Stimulated activated CD4-positive, alpha-beta T cell treated with anti-CD3 and anti-CD28 coated beads, Interleukin-4, amount 100 ng/mL, for 1 hour (primary cell): ENCODE data around the gene IQCB1.
A peak's percentile ranks its signal among the peaks of the same experiment; 100 is the strongest.
"Not testable (repeated sequence)": the region's sequence is repeated elsewhere in the genome, so short reads cannot be mapped to it uniquely, and the experiment has no call there.

Source experiments
- DNase-seq: peaks from one replicate; pipeline ENCODE4 v3.0.0-alpha.2; 2020

IQCB1 gene, protein sequence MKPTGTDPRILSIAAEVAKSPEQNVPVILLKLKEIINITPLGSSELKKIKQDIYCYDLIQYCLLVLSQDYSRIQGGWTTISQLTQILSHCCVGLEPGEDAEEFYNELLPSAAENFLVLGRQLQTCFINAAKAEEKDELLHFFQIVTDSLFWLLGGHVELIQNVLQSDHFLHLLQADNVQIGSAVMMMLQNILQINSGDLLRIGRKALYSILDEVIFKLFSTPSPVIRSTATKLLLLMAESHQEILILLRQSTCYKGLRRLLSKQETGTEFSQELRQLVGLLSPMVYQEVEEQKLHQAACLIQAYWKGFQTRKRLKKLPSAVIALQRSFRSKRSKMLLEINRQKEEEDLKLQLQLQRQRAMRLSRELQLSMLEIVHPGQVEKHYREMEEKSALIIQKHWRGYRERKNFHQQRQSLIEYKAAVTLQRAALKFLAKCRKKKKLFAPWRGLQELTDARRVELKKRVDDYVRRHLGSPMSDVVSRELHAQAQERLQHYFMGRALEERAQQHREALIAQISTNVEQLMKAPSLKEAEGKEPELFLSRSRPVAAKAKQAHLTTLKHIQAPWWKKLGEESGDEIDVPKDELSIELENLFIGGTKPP

GRCh38 chr3:121834671-121835464, at the start of gene IQCB1, which contains the start of gene EAF2:
Gene IQCB1, minus strand, starts transcription at chr3:121835060. Its CDS starts 6,100 bp downstream, at chr3:121828960.
Gene EAF2, plus strand, starts transcription at chr3:121835209. Its CDS starts 77 bp downstream, at chr3:121835286.
- peak; percentile 93 for DNase-seq

DNA sequence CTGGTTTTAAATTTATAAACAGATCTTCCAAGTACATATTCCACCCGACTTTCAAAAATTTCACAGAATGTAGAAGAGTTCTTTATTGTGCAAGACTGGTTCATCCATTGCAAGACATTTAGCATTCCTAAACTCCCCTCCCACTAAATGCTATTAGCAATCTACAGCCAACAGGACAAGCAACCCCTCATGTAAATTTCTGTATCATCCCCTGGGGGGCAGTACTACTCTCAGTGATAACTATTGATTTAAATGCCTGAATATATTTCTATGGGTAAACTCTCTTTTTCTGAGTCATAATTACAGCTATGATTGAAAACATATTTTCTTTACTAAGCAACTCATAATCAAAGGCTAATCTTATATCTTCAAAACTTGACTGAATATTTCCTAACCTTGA, 48.6 kb upstream of the IQCB1 start:
- no peak for DNase-seq

DNA sequence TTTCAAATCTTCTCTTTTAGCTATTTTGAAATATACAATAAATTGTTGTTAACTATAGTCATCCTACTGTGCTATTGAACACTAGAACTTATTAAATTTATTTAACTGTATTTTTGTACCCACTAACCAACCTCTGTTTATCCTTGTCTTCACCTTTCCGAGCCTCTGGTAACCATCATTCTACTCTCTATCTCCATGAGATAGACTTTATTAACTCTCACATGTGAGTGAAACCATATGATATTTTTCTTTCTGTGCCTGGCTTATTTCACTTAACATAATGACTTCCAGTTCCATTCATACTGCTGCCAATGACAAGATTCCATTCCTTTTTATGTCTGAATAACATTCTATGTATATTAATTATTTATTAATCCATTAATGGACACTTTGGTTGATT, 43.6 kb upstream of the IQCB1 start:
- DNase-seq: no peak

- no peak for DNase-seq
Measured at GRCh38 chr3:121871430-121871829, 36.6 kb upstream of the IQCB1 start.

GRCh38 chr3:121870717-121871116, 35.9 kb upstream of the IQCB1 start:
- no peak for DNase-seq

DNA sequence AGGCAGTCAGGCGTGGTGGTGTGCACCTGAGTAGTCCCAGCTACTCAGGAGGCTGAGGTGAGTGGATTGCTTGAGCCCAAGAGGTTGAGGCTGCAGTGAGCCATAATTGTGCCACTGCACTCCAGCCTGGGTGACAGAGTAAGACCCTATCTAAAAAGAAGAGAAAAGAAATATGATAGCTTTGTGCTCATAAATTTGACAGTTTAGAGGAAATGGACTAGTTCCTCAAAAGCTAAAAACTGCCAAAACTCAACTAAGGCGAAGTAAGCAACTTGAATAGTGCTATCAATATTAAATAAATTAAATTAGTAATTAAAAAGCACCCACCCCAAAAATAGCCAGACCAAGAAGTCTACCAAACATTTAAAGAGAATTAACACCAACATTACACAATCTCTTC, 34.9 kb upstream of the IQCB1 start:
- no peak for DNase-seq

DNA sequence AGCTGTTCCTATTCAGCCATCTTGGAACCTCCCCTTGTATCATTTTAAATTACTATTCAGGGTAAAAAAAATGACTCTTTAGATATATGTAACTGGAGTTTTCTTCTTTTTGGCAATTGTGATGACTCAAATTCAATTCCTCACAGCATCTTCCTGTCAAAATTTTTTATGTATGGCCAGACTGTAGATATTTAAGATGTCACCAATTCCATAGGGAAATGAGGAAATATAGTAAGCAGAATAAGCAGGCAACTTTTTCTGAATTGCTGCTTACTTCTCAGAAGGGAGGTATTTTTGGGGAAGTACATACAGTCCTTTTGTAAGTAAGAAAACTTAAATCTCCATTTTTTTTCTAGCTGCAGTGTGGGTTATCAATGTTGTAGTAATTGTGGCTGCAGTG, 28.9 kb upstream of the IQCB1 start:
- DNase-seq: no peak

DNA sequence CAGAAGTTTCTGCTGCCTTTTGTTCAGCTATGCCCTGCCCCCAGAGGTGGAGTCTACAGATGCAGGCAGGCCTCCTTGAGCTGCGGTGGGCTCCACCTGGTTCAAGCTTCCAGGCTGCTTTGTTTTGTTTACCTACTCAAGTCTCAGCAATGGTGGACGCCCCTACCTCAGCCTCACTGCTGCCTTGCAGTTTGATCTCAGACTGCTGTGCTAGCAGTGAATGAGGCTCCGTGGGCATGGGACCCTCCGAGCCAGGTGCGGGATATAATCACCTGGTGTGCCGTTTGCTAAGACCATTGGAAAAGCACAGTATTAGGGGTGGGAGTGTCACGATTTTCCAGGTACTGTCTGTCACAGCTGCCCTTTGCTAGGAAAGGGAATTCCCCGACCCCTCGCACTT, 28.4 kb upstream of the IQCB1 start:
- DNase-seq: not testable (repeated sequence)

GRCh38 chr3:121857778-121858177, 22.9 kb upstream of the IQCB1 start:
- not testable (repeated sequence) for DNase-seq

- no peak for DNase-seq
Measured at GRCh38 chr3:121855555-121855954, 20.7 kb upstream of the IQCB1 start.

- no peak for DNase-seq
Measured at GRCh38 chr3:121852256-121852655, 17.4 kb upstream of the IQCB1 start.

GRCh38 chr3:121844892-121845291, 10.0 kb upstream of the IQCB1 start:
- no peak for DNase-seq

DNA sequence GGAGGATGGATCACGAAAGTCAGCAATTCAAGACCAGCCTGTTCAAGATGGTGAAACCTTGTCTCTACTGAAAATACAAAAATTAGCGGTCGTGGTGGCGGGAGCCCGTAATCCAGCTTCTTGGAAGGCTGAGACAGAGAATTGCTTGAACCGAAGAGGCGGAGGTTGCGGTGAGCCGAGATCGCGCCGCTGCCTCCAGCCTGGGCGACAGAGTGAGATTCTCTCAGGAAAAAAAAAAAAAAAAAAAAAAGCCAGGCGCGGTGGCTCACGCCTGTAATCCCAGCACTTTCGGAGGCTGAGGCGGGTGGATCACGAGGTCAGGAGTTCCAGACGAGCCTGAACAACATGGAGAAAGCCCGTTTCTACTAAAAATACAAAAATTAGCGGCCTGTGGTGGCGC, 5.1 kb upstream of the IQCB1 start:
- no peak for DNase-seq

DNA sequence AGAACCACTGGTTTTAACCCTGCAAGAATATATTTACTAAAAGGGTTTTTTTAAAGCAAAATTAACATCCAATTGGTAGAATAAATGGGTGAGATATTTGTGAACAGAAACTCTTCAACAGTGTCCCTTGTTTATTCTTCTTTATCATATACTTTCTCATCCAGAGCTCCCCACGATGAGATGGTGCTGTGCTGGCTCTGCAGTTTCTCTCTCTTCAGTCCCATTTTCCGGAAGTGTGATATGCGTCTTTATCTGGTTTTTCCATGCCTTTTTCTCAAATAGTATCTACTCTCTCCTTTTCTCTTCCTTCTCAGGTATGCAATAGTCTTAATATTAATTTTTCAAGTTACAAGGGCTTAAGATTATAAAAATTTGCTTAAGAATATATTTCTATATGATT, 1.6 kb upstream of the IQCB1 start:
- no peak for DNase-seq

DNA sequence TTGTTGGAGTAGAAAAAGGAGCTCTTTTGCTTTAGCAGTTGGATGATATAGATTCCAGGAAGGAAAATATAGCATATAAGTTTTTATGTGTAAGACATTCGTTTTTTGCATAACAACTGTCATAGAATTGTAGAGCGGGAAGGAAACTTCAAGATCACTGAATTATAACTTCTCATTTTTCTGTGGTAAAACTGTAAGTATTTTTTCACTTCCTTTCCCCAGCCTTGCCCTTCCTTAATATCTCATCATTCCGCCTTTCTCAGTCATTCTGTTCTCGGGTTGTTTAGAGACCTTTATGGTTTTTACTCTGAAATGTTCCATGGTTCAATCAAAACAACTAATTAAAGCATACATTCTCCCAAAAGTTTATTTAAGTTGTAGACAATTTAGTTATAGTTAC, 1.2 kb upstream of the IQCB1 start:
- DNase-seq: no peak

DNA sequence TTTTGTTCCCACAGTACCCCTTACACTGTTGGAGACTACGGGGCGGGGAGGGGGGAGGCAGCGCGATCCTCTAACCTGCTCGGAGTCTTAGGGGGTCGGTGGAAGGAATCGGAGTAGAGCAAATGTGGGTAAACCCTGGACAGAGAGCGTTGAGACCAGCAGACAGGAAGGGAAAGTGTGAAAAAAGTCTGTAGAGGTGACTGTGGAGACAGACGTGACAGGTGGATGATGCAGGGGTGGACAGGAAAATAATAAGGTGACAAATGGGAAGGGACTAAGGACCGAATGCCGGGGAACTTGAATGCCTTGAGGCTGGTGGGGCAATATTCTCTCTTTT, 573 bp upstream of the IQCB1 start:
- DNase-seq: no peak

DNA sequence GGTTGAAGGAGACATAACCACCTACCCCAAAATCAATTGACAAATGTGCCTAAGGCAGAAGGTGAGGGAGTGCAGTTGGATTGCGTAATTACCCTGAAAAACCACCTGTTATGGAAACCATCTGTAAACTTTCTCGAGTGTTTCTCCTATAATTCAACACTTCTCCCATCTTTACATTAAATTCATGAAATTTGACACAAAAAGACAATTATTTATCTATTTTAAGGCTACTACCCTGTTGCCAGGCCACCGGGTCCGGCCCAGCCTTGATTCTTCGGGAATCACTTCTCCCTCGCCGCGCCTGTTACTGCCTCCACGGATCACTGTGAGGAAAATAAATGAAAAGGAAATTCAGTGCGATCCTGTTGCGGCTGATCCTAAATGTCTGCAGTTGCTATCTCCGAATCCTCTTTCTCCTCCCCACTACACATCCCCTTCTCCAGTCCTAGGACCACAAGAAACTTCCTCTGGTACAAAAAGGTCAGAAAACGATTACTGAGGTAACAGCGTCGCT, 646 bp downstream of the IQCB1 start:
- DNase-seq: no peak

DNA sequence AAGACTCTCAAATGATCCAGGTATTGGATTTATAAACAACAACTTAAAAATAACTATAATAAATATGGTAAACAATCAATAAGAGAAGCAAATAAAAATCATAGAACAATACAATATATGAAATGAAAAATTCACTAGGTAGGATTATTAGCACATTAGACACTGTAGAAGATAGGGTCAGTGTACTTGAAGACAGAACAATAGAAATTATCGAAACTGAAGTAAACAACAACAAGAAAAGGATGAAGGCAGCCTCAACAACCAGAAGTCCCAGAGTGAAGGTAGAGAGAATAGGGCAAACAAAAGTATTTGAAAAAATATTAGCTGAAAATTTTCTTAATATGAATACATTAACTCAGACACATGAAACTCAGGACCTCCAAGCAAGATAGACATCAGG, 11.9 kb downstream of the IQCB1 start:
- DNase-seq: no peak

GRCh38 chr3:121821421-121822199, 13.2 kb downstream of the IQCB1 start:
- no peak for DNase-seq

- no peak for DNase-seq
Measured at GRCh38 chr3:121819236-121819635, 15.6 kb downstream of the IQCB1 start.

DNA sequence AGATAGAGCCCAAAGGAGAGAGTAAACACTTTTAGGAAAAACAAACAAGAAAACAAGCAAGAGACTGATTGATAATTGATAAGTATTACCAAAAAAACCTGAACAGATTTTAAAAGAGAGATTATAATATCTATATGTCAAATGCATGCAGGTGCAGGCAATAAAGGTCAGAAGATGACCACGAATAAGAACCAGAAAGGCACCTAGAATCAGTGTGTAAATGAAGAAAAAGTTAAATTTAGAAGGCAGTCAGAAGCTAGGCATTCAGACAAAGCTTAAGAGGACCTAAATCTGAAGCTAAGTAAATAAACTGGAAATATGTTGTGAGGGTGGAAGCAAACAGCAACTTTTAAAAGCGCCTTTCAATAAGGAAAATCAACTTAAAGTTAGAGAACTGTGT, 16.3 kb downstream of the IQCB1 start:
- DNase-seq: no peak

DNA sequence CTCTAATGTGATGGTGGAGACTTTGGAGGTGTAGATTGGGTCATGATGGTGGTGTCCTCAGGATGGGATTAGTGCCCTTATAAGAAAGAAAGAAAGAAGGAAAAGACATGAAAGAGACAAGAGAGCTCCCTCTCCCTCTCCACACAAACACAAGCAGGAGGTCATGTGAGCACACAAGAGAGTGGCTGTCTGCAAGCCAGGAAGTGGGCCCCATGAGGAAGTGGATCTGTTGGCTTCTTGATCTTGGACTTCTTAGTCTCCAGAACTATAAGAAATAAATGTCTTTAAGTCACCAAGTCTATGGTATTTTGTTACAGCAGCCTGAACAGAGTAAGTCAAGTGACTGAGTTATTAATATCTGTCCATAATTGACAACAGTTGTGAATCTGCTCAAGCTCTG, 17.1 kb downstream of the IQCB1 start:
- DNase-seq: no peak

DNA sequence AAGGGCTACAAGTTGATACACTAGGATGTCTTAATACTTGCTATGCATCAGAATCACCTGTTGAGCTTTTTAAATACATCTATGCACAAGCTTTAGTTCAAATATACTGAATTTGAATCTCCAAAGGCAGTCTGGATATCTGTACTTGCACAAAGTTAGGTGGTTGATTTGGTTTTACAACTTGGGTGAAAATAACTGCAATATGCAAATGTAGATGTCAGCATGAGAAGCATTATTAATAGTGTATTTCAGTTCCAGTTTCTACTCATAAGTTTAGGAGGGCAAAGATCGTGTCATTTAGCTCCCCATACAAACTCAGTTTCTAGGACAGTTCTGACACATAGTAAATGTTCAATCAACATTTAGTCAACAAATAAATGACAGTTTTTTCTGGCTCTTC, 25.6 kb downstream of the IQCB1 start:
- DNase-seq: no peak
